ENCODE results near the gene HOXA7.

GRCh38 chr7:27104341-27105058 is 52.0 kb downstream of the HOXA7 start:
- TF ChIP-seq, protein P1, sequence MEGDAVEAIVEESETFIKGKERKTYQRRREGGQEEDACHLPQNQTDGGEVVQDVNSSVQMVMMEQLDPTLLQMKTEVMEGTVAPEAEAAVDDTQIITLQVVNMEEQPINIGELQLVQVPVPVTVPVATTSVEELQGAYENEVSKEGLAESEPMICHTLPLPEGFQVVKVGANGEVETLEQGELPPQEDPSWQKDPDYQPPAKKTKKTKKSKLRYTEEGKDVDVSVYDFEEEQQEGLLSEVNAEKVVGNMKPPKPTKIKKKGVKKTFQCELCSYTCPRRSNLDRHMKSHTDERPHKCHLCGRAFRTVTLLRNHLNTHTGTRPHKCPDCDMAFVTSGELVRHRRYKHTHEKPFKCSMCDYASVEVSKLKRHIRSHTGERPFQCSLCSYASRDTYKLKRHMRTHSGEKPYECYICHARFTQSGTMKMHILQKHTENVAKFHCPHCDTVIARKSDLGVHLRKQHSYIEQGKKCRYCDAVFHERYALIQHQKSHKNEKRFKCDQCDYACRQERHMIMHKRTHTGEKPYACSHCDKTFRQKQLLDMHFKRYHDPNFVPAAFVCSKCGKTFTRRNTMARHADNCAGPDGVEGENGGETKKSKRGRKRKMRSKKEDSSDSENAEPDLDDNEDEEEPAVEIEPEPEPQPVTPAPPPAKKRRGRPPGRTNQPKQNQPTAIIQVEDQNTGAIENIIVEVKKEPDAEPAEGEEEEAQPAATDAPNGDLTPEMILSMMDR (IDR thresholded peaks at IDR 0.05): no peak
- no peak for TF ChIP-seq EP300 (IDR thresholded peaks at IDR 0.05)
- TF ChIP-seq POLR2AphosphoS5 (IDR thresholded peaks at IDR 0.05): no peak
- no peak for TF ChIP-seq POLR2A (IDR thresholded peaks at IDR 0.05)
